Adrenal gland (tissue), 5 donors: Measurements from ENCODE around the gene CLEC11A.

Experiments
- POLR2A ChIP-seq, 2 donors: fragments of 450-650 bp; IDR thresholded peaks; one replicate each; pipeline ENCODE4 v1.6.1; 2017; ENCODE audit warnings: antibody characterized with exemption in 2 of 2, mild to moderate bottlenecking in 2 of 2, moderate library complexity in 1 of 2
- TF ChIP-seq, protein P1 (sequence below), 6 experiments: fragments of 450-650 bp in 4 of 6; fragments of 200-600 bp in 2 of 6; sonication (generic) in 1 of 6; IDR thresholded peaks; 1 replicate in 5 of 6; 2 replicates in 1 of 6; pipeline versions ENCODE4 v1.5.1 to v1.8.0; 2016 to 2021; ENCODE audit warnings: antibody characterized with exemption in 6 of 6, mild to moderate bottlenecking in 2 of 6, moderate library complexity in 1 of 6
- donor health status: DM: no; HTN: no; CAD: no.

DNA sequence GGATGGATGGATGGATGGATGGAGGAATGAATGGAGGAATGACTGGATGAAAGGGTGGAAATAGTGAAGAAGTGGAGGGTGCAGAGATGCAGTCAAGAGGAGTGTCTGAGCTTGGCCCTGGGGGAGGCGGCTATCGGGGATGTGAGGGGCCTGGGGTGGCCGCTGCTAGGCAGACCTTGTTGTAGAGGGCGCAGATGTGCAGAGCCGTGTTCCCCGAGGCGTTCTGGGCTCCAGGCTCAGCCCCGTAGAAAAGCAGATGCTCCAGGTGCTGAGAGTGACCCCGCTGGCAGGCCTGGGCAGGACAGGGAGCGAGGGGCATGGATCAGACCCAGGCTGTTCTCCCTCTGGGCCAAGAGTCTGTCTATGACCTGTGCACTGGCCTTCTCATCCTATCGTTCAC lies 12.0 kb upstream of the CLEC11A start:
- TF ChIP-seq, protein P1, sequence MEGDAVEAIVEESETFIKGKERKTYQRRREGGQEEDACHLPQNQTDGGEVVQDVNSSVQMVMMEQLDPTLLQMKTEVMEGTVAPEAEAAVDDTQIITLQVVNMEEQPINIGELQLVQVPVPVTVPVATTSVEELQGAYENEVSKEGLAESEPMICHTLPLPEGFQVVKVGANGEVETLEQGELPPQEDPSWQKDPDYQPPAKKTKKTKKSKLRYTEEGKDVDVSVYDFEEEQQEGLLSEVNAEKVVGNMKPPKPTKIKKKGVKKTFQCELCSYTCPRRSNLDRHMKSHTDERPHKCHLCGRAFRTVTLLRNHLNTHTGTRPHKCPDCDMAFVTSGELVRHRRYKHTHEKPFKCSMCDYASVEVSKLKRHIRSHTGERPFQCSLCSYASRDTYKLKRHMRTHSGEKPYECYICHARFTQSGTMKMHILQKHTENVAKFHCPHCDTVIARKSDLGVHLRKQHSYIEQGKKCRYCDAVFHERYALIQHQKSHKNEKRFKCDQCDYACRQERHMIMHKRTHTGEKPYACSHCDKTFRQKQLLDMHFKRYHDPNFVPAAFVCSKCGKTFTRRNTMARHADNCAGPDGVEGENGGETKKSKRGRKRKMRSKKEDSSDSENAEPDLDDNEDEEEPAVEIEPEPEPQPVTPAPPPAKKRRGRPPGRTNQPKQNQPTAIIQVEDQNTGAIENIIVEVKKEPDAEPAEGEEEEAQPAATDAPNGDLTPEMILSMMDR (IDR thresholded peaks at IDR 0.05), result no peak
- TF ChIP-seq POLR2A (IDR thresholded peaks at IDR 0.05), result no peak
